Measurements from ENCODE around the gene ABHD2. TPM values are rescaled to one million over a fixed set of nuclear protein-coding genes. Genes with fewer than 3 reads are reported as not detected.

ABHD2 gene
- total and polyA plus RNA-seq, 9 of the 15 experiments (the other 6 are each of a cell fraction or from before 2014, with no cell fraction given) = 16.9 to 99.8 (median 47.5) TPM

DNA sequence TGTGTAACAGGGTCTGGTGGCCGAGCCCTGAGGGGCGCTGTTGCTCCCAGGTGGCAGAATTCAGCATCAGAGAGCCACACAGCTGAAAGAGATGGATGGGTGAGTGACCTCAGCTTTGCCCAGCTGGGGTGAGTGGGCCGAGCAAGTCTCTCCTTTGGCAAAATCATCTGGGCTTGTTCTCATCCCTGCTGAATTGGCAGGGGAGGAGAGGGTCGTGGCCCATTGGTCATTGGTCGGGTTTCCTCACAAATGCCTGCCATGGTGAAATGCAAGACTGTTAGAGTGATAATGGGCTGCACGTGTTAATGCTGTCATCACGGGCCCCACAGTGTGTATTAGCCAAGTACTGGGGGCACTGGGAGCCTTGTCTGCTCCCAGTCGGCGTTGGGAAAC is 15.9 kb downstream of the ABHD2 start:
- H3K9ac ChIP-seq (ENCODE audit: insufficient read depth in 1 of 2, low read depth in 2 of 2, low read length in 2 of 2) = no peak overlapping the region
- ATAC-seq (no peak), DNase-seq (ENCODE audit: extremely low read depth in 1 of 4, low spot score in 3 of 4) (no peak), FAIRE-seq (no peak)
- H3K9me3 ChIP-seq (replicated peaks; ENCODE audit: control insufficient read depth, insufficient read depth, low read depth, low read length) = no peaks in the 10 kb centered on the region
- H4K20me1 ChIP-seq (replicated peaks; ENCODE audit: control insufficient read depth, insufficient read depth, low read length) = peaks cover 15% of the 10 kb centered on the region; the same call in 1 of the 2 replicates
- ChIA-PET CTCF (ENCODE audit: low intra/inter-chr PET ratio) (no interaction called here), POLR2A (interaction anchor here (0.9 to 10.0 kb wide), 3 partner anchors 7 to 47 kb away, joined by 3 to 62 read pairs (median 4); partner anchors contain the start of gene ABHD2)
- no peak overlapping the region for H3K4me3 ChIP-seq
- no TSS peak for BruUV-seq (replicated peaks)
- H3K27me3 ChIP-seq (ENCODE audit: control insufficient read depth in 2 of 2, insufficient read depth in 2 of 2, low read length in 2 of 2) = no peaks in the 10 kb centered on the region
- peaks cover 2 to 35% of the 10 kb centered on the region in 2 experiments; a peak in 4 of 5 replicates for H3K4me1 ChIP-seq (replicated peaks in 1 of 2; ENCODE audit: control insufficient read depth in 2 of 2, insufficient read depth in 2 of 2, low read length in 2 of 2)
- in situ Hi-C loops (cut with MboI) = no loop called here
- WGBS (ENCODE audit: insufficient coverage, low coverage, missing lambda C conversion rate) = 91% methylated on average over 9 of the region's 9 CpGs
- peaks cover 93% of the 10 kb centered on the region for H3K79me2 ChIP-seq (ENCODE audit: control insufficient read depth, insufficient read depth, low read length)
- no peaks in the 10 kb centered on the region for H3K9me1 ChIP-seq (ENCODE audit: control insufficient read depth, insufficient read depth, low read length)
- no peak overlapping the region for H2AFZ ChIP-seq (ENCODE audit: low read depth, low read length)
- H3K27ac ChIP-seq (ENCODE audit: extremely low read depth, low read depth, low read length) = no peak overlapping the region
- no peak overlapping the region for H3K4me2 ChIP-seq (ENCODE audit: insufficient read depth, low read length)
- intact Hi-C loops (cut with micrococcal nuclease) = no loop called here
- no peak for TF ChIP-seq HNRNPL (IDR thresholded peaks at IDR 0.05; ENCODE audit: low read depth, low read length)
- no peak for TF ChIP-seq MYC (IDR thresholded peaks at IDR 0.05; ENCODE audit: low read depth, low read length)
- no peak for TF ChIP-seq MYC (CRISPR knock-in tag; IDR thresholded peaks at IDR 0.05; ENCODE audit: borderline replicate concordance, low read depth)
- TF ChIP-seq ADNP (tag; IDR thresholded peaks at IDR 0.05) = no peak
- TF ChIP-seq MXI1 (IDR thresholded peaks at IDR 0.05; ENCODE audit: low read depth, low read length) = no peak
- TF ChIP-seq MIER1 (IDR thresholded peaks at IDR 0.05; ENCODE audit: low read depth) = no peak
- TF ChIP-seq NCOR1 (IDR thresholded peaks at IDR 0.05) = no peak
- no peak for TF ChIP-seq NCOA6 (IDR thresholded peaks at IDR 0.05)
- no peak for TF ChIP-seq SMARCE1 (IDR thresholded peaks at IDR 0.05)
- no peak for TF ChIP-seq KDM1A (IDR thresholded peaks at IDR 0.05)
- TF ChIP-seq ZZZ3 (IDR thresholded peaks at IDR 0.05) = no peak
- TF ChIP-seq TCF7 (IDR thresholded peaks at IDR 0.05; ENCODE audit: borderline replicate concordance) = no peak
- TF ChIP-seq HEY1 (CRISPR knock-in tag; IDR thresholded peaks at IDR 0.05; ENCODE audit: borderline replicate concordance) = no peak
- no peak for TF ChIP-seq SMARCC2 (IDR thresholded peaks at IDR 0.05; ENCODE audit: low read depth)
- TF ChIP-seq CCNT2 (IDR thresholded peaks at IDR 0.05; ENCODE audit: borderline replicate concordance, extremely low read depth, insufficient read length, low read depth, low read length) = no peak
- H3K36me3 ChIP-seq (ENCODE audit: control insufficient read depth, insufficient read depth, low read length) = peaks cover 78% of the 10 kb centered on the region
